ENCODE results near the gene KRT82.

Gene KRT82

DNA sequence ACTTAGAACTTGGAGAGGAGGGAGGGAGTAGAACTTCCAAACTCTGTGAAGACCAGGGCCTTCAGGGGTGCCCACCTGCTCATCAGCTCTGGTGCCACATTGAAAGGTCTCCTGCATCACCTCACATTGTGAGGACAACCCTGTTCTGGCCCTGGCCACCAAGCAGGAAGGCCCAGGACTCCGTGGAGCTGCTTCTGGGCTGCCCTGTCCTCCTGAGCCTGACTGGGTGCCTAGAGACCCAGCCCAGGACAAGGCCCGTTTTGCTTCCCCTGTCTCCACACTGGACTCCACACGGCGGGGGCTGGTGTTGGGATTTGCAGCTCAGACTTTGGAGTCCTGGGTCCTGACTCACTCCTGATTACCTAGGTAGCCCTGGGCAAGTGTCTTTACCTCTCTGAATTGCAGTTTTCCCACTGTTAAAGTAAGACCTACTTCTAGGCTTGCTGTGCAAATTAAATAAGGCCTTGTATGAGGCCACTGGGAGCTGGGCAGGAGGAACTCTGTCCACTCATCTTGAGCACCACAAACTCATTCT, 12.5 kb upstream of the KRT82 start:
- in situ Hi-C loops (cut with HindIII; ENCODE audit: low pct_ligation_motif_present, low sequenced_read_pairs) = no loop called here
- Histone ChIP-seq H3K36me3 (replicated peaks) (no peaks in the 10 kb centered on the region), H3K27me3 (replicated peaks) (peaks cover 1% of the 10 kb centered on the region), H3K27ac (no peak overlapping the region), H3K4me3 (ENCODE audit: low read depth, low read length) (no peak overlapping the region)
- TF ChIP-seq, protein P1, sequence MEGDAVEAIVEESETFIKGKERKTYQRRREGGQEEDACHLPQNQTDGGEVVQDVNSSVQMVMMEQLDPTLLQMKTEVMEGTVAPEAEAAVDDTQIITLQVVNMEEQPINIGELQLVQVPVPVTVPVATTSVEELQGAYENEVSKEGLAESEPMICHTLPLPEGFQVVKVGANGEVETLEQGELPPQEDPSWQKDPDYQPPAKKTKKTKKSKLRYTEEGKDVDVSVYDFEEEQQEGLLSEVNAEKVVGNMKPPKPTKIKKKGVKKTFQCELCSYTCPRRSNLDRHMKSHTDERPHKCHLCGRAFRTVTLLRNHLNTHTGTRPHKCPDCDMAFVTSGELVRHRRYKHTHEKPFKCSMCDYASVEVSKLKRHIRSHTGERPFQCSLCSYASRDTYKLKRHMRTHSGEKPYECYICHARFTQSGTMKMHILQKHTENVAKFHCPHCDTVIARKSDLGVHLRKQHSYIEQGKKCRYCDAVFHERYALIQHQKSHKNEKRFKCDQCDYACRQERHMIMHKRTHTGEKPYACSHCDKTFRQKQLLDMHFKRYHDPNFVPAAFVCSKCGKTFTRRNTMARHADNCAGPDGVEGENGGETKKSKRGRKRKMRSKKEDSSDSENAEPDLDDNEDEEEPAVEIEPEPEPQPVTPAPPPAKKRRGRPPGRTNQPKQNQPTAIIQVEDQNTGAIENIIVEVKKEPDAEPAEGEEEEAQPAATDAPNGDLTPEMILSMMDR (IDR thresholded peaks at IDR 0.05; ENCODE audit: low read depth, low read length, missing control alignments) = no peak
- no peak for DNase-seq

DNA sequence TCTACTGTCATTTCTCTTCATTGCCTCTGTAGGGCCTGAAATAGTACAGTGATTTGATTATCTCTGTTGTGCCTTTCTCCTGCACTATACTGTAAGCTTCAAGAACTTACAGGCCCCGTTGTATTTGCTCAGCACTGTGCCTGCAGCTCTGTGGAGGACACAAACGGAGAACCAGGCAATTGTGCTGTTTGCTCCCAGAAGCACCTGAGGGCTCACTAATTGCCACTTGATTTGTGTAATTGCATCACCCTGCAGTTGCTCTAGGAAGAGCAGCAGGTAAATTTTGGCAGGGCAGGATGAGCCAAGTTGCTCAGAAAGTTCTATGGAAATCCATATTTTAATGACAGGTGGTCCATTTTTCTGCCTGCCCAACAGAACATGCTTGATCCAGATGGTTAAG, 11.6 kb upstream of the KRT82 start:
- H3K4me3 ChIP-seq (ENCODE audit: low read depth, low read length) = no peak overlapping the region
- TF ChIP-seq, protein P1 (IDR thresholded peaks at IDR 0.05; ENCODE audit: low read depth, low read length, missing control alignments) = no peak
- no peak overlapping the region for H3K27ac ChIP-seq
- DNase-seq = no peak
- H3K27me3 ChIP-seq (replicated peaks) = peaks cover 1% of the 10 kb centered on the region
- in situ Hi-C loops (cut with HindIII; ENCODE audit: low pct_ligation_motif_present, low sequenced_read_pairs) = no loop called here
- H3K36me3 ChIP-seq (replicated peaks) = no peaks in the 10 kb centered on the region

DNA sequence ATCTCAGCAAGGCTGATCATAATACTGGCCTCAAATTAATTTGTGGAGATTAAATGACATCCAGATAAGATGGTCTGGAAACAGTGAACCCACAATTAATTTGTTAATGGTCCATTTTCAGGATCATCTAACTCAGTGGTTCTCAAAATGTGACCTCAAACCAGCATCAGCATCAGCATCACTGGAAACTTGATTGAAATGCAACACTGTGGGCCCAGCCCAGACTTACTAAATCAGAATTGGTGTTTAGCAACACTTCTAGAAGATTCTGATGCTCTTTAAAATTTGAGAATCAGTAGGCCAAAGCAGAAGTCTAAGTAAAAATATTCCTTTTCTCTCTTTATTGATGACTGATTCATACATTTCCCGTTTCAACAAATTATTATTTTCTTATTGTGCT, 10.7 kb upstream of the KRT82 start:
- in situ Hi-C loops (cut with HindIII; ENCODE audit: low pct_ligation_motif_present, low sequenced_read_pairs) = no loop called here
- Histone ChIP-seq H3K4me3 (ENCODE audit: low read depth, low read length) (no peak overlapping the region), H3K36me3 (replicated peaks) (no peaks in the 10 kb centered on the region), H3K27ac (no peak overlapping the region), H3K27me3 (replicated peaks) (no peaks in the 10 kb centered on the region)
- TF ChIP-seq, protein P1 (IDR thresholded peaks at IDR 0.05; ENCODE audit: low read depth, low read length, missing control alignments) = no peak
- DNase-seq = no peak

DNA sequence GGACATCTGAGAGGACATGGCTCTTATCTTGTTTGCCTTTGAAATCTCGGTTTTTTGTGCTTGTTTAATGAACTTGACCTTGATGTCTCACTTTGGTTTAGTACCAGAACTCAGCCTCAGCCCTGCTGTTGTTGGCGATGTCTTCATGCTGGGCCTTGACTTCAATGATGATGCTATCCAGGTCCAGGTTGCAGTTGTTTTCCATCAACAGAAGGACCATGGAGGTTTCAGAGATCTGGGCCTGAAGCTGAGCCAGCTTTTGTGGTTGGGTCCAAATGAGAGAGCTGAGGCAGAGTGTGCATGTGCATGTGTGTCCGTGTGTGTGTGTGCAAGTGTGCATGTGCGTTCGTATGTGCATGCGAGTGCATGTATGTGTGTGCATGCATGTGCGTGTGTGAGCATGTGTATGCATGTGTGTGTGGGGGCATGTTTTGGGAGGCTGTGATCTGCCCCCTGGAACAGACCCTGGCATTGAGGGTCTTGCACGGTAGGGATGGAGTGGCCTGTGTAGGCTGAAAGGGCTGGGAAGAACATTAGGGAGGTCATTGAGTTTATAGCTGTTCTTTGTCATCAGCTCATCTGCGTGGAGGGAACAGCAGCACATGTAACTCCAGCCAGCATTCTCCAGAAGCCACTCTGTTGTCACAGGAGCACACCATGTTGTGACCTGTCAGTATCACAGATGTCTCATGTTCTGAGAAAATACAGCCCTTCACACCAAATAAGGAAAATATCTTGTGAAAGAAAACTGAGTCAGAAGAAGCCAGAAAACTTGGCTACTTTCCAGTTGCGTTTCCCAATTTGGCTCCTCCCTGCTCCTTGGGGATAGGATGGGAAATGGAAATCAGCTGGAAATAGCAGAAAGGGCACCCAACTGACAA, 10.0 kb upstream of the KRT82 start:
- DNase-seq = peak; percentile 74
- Histone ChIP-seq H3K27me3 (replicated peaks) (no peaks in the 10 kb centered on the region), H3K27ac (no peak overlapping the region), H3K36me3 (replicated peaks) (no peaks in the 10 kb centered on the region), H3K4me3 (ENCODE audit: low read depth, low read length) (no peak overlapping the region)
- TF ChIP-seq, protein P1 (IDR thresholded peaks at IDR 0.05; ENCODE audit: low read depth, low read length, missing control alignments) = no peak
- in situ Hi-C loops (cut with HindIII; ENCODE audit: low pct_ligation_motif_present, low sequenced_read_pairs) = no loop called here

DNA sequence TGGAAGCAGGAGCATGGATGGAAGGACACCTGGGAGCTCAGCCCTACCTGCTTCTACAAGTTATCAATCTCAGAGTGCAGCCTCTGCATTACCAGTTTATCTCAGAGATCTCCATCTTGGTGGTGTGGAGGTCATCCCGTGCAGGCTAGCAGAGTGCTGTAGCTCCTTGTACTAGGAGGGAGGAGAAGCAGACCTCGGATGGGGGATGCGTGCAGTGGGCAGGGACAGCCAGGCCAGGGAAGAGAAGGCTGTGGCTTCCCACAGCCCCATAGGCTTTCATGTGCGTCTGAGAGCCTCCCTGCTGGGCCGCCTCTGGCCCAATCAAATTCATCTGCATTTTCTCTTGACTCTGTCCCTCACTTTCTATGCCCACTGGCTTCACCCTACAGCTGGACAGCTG, 8.8 kb upstream of the KRT82 start:
- Histone ChIP-seq H3K4me3 (ENCODE audit: low read depth, low read length) (no peak overlapping the region), H3K27ac (no peak overlapping the region), H3K27me3 (replicated peaks) (no peaks in the 10 kb centered on the region), H3K36me3 (replicated peaks) (no peaks in the 10 kb centered on the region)
- TF ChIP-seq, protein P1 (IDR thresholded peaks at IDR 0.05; ENCODE audit: low read depth, low read length, missing control alignments) = no peak
- in situ Hi-C loops (cut with HindIII; ENCODE audit: low pct_ligation_motif_present, low sequenced_read_pairs) = no loop called here
- DNase-seq = no peak

Data from brain microvascular endothelial cell (primary cell).